ENCODE results near the gene GAK. TPM values are rescaled to one million over a fixed set of nuclear protein-coding genes. Genes with fewer than 3 reads are reported as not detected.

GAK gene
- total RNA-seq, 1 donor from 2014 or later, result 150 TPM

GRCh38 chr4:964346-965025, 32.4 kb upstream of the GAK start:
- DNase-seq (ENCODE audit: low spot score), result no peak

- DNase-seq (ENCODE audit: low spot score), result no peak
Measured at GRCh38 chr4:963276-964225, 31.4 kb upstream of the GAK start.

GRCh38 chr4:962231-963208, 30.4 kb upstream of the GAK start:
- no peak for DNase-seq (ENCODE audit: low spot score)

GRCh38 chr4:961351-962230, 29.5 kb upstream of the GAK start:
- no peak for DNase-seq (ENCODE audit: low spot score)

- DNase-seq (ENCODE audit: low spot score), result no peak
Measured at GRCh38 chr4:960636-961350, 28.7 kb upstream of the GAK start.

- no peak for DNase-seq (ENCODE audit: low spot score)
Measured at GRCh38 chr4:960140-960635, 28.1 kb upstream of the GAK start.

GRCh38 chr4:959338-960139, 27.4 kb upstream of the GAK start:
- DNase-seq (ENCODE audit: low spot score), result no peak

GRCh38 chr4:958696-959337, 26.7 kb upstream of the GAK start:
- no peak for DNase-seq (ENCODE audit: low spot score)

- no peak for DNase-seq (ENCODE audit: low spot score)
Measured at GRCh38 chr4:958314-958665, 26.2 kb upstream of the GAK start.

- no peak for DNase-seq (ENCODE audit: low spot score)
Measured at GRCh38 chr4:957581-958313, 25.6 kb upstream of the GAK start.

- no peak for DNase-seq (ENCODE audit: low spot score)
Measured at GRCh38 chr4:957231-957580, 25.1 kb upstream of the GAK start.

GRCh38 chr4:956531-957230, 24.6 kb upstream of the GAK start:
- DNase-seq (ENCODE audit: low spot score), result no peak

- no peak for DNase-seq (ENCODE audit: low spot score)
Measured at GRCh38 chr4:955931-956381, 23.8 kb upstream of the GAK start.

- no peak for DNase-seq (ENCODE audit: low spot score)
Measured at GRCh38 chr4:955161-955921, 23.2 kb upstream of the GAK start.

- no peak for DNase-seq (ENCODE audit: low spot score)
Measured at GRCh38 chr4:954211-955020, 22.3 kb upstream of the GAK start.

GRCh38 chr4:953574-953915, 21.4 kb upstream of the GAK start:
- DNase-seq (ENCODE audit: low spot score), result no peak
